Activated CD8-positive, alpha-beta memory T cell treated with anti-CD3 and anti-CD28 coated beads, Interleukin-2, amount 50 U/mL, for 24 hours (primary cell): ENCODE measurements around the gene ADAMTS7.
"Not testable (repeated sequence)": the region's sequence is repeated elsewhere in the genome, so short reads cannot be mapped to it uniquely, and the experiment has no call there.

Experiments
- DNase-seq: peaks from one replicate; pipeline ENCODE4 v3.0.0-alpha.2; 2020; ENCODE audit errors: extremely low read depth

The ADAMTS7 gene

GRCh38 chr15:78811124-78811824, at the start of gene ADAMTS7:
Gene ADAMTS7, minus strand, starts transcription at chr15:78811464. Its CDS starts 244 bp downstream, at chr15:78811220.
- DNase-seq, result no peak

- peak; percentile 57 for DNase-seq
Observed at GRCh38 chr15:78859971-78860719, 48.9 kb upstream of the ADAMTS7 start.

- no peak for DNase-seq
Observed at GRCh38 chr15:78855746-78856145, 44.5 kb upstream of the ADAMTS7 start.

- DNase-seq, result no peak
Observed at GRCh38 chr15:78854833-78855372, 43.6 kb upstream of the ADAMTS7 start.

GRCh38 chr15:78853500-78853899, 42.2 kb upstream of the ADAMTS7 start:
- DNase-seq, result no peak

- no peak for DNase-seq
Observed at GRCh38 chr15:78850941-78851755, 39.9 kb upstream of the ADAMTS7 start.

- DNase-seq, result no peak
Observed at GRCh38 chr15:78850352-78850751, 39.1 kb upstream of the ADAMTS7 start.

GRCh38 chr15:78847387-78847906, 36.2 kb upstream of the ADAMTS7 start:
- not testable (repeated sequence) for DNase-seq

- not testable (repeated sequence) for DNase-seq
Observed at GRCh38 chr15:78846906-78847305, 35.6 kb upstream of the ADAMTS7 start.

GRCh38 chr15:78842519-78842918, 31.3 kb upstream of the ADAMTS7 start:
- no peak for DNase-seq

- no peak for DNase-seq
Observed at GRCh38 chr15:78841891-78842290, 30.6 kb upstream of the ADAMTS7 start.

- no peak for DNase-seq
Observed at GRCh38 chr15:78841376-78841706, 30.1 kb upstream of the ADAMTS7 start.

- no peak for DNase-seq
Observed at GRCh38 chr15:78840661-78841375, 29.6 kb upstream of the ADAMTS7 start.

GRCh38 chr15:78839151-78839550, 27.9 kb upstream of the ADAMTS7 start:
- DNase-seq, result not testable (repeated sequence)

GRCh38 chr15:78838489-78838888, 27.2 kb upstream of the ADAMTS7 start:
- no peak for DNase-seq

- DNase-seq, result no peak
Observed at GRCh38 chr15:78837543-78837942, 26.3 kb upstream of the ADAMTS7 start.

- no peak for DNase-seq
Observed at GRCh38 chr15:78837131-78837530, 25.9 kb upstream of the ADAMTS7 start.

GRCh38 chr15:78836333-78836732, 25.1 kb upstream of the ADAMTS7 start:
- no peak for DNase-seq

- DNase-seq, result no peak
Observed at GRCh38 chr15:78831229-78832207, 20.3 kb upstream of the ADAMTS7 start.
